H9 (cell line): ENCODE results near the gene KRTAP12-4. TPM values are rescaled to one million over a fixed set of nuclear protein-coding genes. Genes with fewer than 3 reads are reported as not detected.
A peak's percentile ranks its signal among the peaks of the same experiment; 100 is the strongest.

Experiments
- DNase-seq: peaks from one replicate; pipeline ENCODE4 v3.0.0-alpha.2; 2017
- H2AFZ ChIP-seq: one replicate; pipeline ENCODE4 v1.6.1; 2013; ENCODE audit warnings: mild to moderate bottlenecking, low read length, control low read depth, moderate library complexity
- H2AK5ac ChIP-seq: 2 replicates; pipeline ENCODE4 v1.6.1; 2013; ENCODE audit warnings: low read length, control low read depth, mixed read lengths; ENCODE audit not compliant: insufficient read length
- H2BK120ac ChIP-seq: one replicate; pipeline ENCODE4 v1.6.1; 2013; ENCODE audit warnings: low read depth, mild to moderate bottlenecking, low read length, control low read depth, inconsistent platforms; ENCODE audit not compliant: poor library complexity, severe bottlenecking
- H2BK12ac ChIP-seq: 2 replicates; pipeline ENCODE4 v1.6.1; 2013; ENCODE audit warnings: low read length, control low read depth, mixed read lengths, low read depth; ENCODE audit not compliant: insufficient read length
- H2BK15ac ChIP-seq: 2 replicates; pipeline ENCODE4 v1.6.1; 2013; ENCODE audit warnings: low read depth, low read length, control low read depth
- H2BK20ac ChIP-seq: one replicate; pipeline ENCODE4 v1.6.1; 2013; ENCODE audit warnings: low read depth, mild to moderate bottlenecking, low read length, control low read depth, inconsistent platforms; ENCODE audit not compliant: poor library complexity, severe bottlenecking
- H2BK5ac ChIP-seq: 2 replicates; pipeline ENCODE4 v1.6.1; 2013; ENCODE audit warnings: low read length, control low read depth, mixed read lengths; ENCODE audit not compliant: insufficient read length
- H3K14ac ChIP-seq: 2 replicates; pipeline ENCODE4 v1.6.1; 2013; ENCODE audit warnings: low read length, control low read depth; ENCODE audit not compliant: insufficient read depth
- H3K18ac ChIP-seq: 2 replicates; pipeline ENCODE4 v1.6.1; 2013; ENCODE audit warnings: low read depth, mild to moderate bottlenecking, mixed read lengths, low read length, control low read depth; ENCODE audit not compliant: insufficient read length
- H3K23ac ChIP-seq: 2 replicates; pipeline ENCODE4 v1.6.1; 2013; ENCODE audit warnings: low read length, control low read depth, mixed read lengths, low read depth; ENCODE audit not compliant: insufficient read length
- H3K23me2 ChIP-seq: 2 replicates; pipeline ENCODE4 v1.6.1; 2013; ENCODE audit warnings: low read depth, mild to moderate bottlenecking, mixed read lengths, low read length, control low read depth; ENCODE audit not compliant: insufficient read length, poor library complexity, severe bottlenecking
- H3K27ac ChIP-seq: 2 replicates; pipeline ENCODE4 v1.5.1; 2013; ENCODE audit warnings: low read length, control low read depth, mixed read lengths, low read depth; ENCODE audit not compliant: insufficient read length
- H3K27me3 ChIP-seq: 2 replicates; pipeline ENCODE4 v1.6.1; 2013; ENCODE audit warnings: low read length, control low read depth, inconsistent platforms; ENCODE audit not compliant: insufficient read depth
- H3K4ac ChIP-seq: 2 replicates; pipeline ENCODE4 v1.6.1; 2013; ENCODE audit warnings: low read depth, mild to moderate bottlenecking, control low read depth, inconsistent platforms, low read length, moderate library complexity
- H3K4me1 ChIP-seq: 2 replicates; pipeline ENCODE4 v1.6.1; 2013; ENCODE audit warnings: low read length, control low read depth, inconsistent platforms; ENCODE audit not compliant: insufficient read depth
- H3K4me2 ChIP-seq: 2 replicates; pipeline ENCODE4 v1.6.1; 2013; ENCODE audit warnings: low read length, control low read depth, mixed read lengths; ENCODE audit not compliant: insufficient read length, insufficient read depth
- H3K56ac ChIP-seq: 2 replicates; pipeline ENCODE4 v1.6.1; 2013; ENCODE audit warnings: low read depth, mild to moderate bottlenecking, mixed read lengths, low read length, control low read depth; ENCODE audit not compliant: insufficient read length
- H3K79me1 ChIP-seq: 2 replicates; pipeline ENCODE4 v1.6.1; 2013; ENCODE audit warnings: low read depth, mild to moderate bottlenecking, moderate library complexity, low read length, control low read depth, inconsistent platforms; ENCODE audit not compliant: insufficient read depth, poor library complexity, severe bottlenecking
- H3K79me2 ChIP-seq: 2 replicates; pipeline ENCODE4 v1.6.1; 2013; ENCODE audit warnings: low read length, control low read depth, inconsistent platforms; ENCODE audit not compliant: insufficient read depth
- H3K9ac ChIP-seq: 2 replicates; pipeline ENCODE4 v1.6.1; 2013; ENCODE audit warnings: low read length, control low read depth, mixed read lengths; ENCODE audit not compliant: insufficient read length; ENCODE audit errors: extremely low read depth
- H3K9me3 ChIP-seq: one replicate; pipeline ENCODE4 v1.6.1; 2013; ENCODE audit warnings: low read depth, low read length, inconsistent platforms; ENCODE audit not compliant: control insufficient read depth
- H3T11ph ChIP-seq: one replicate; pipeline ENCODE4 v1.6.1; 2013; ENCODE audit warnings: mild to moderate bottlenecking, low read length, control low read depth, inconsistent platforms
- H4K20me1 ChIP-seq: one replicate; pipeline ENCODE4 v1.6.1; 2013; ENCODE audit not compliant: control insufficient read depth, insufficient read length, insufficient read depth
- H4K5ac ChIP-seq: 2 replicates; pipeline ENCODE4 v1.6.1; 2013; ENCODE audit warnings: low read depth, mild to moderate bottlenecking, mixed read lengths, low read length, control low read depth; ENCODE audit not compliant: insufficient read length
- H4K8ac ChIP-seq: replicated peaks from 2 replicates; pipeline ENCODE4 v1.6.1; 2013; ENCODE audit warnings: low read length, control low read depth, mixed read lengths, low read depth; ENCODE audit not compliant: insufficient read length
- H4K91ac ChIP-seq: 2 replicates; pipeline ENCODE4 v1.6.1; 2013; ENCODE audit warnings: low read depth, mild to moderate bottlenecking, moderate library complexity, mixed read lengths, low read length, control low read depth; ENCODE audit not compliant: insufficient read length
- H3K27ac Mint-ChIP-seq, 3 experiments: 2 replicates in 2 of 3; 3 replicates in 1 of 3; pipeline ENCODE4 v1.8.0; 2020 to 2021; ENCODE audit warnings: mixed read lengths in 3 of 3, mild to moderate bottlenecking in 1 of 3, moderate library complexity in 1 of 3
- H3K27me3 Mint-ChIP-seq: 2 replicates; pipeline ENCODE4 v1.8.0; 2021; ENCODE audit warnings: low read depth, mild to moderate bottlenecking, moderate library complexity, mixed read lengths
- H3K36me3 Mint-ChIP-seq, 3 experiments: 2 replicates in 2 of 3; 3 replicates in 1 of 3; pipeline ENCODE4 v1.8.0; 2020 to 2021; ENCODE audit warnings: low read depth in 3 of 3, mixed read lengths in 3 of 3; ENCODE audit not compliant: insufficient read depth in 1 of 3
- H3K4me1 Mint-ChIP-seq, 2 experiments: 2 replicates each; pipeline ENCODE4 v1.8.0; 2020; ENCODE audit warnings: mixed read lengths in 2 of 2
- H3K4me3 Mint-ChIP-seq, 2 experiments: 2 replicates in 1 of 2; 3 replicates in 1 of 2; pipeline ENCODE4 v1.8.0; 2020 to 2021; ENCODE audit warnings: mild to moderate bottlenecking in 2 of 2, mixed read lengths in 2 of 2, moderate library complexity in 1 of 2
- H3K9me3 Mint-ChIP-seq, 2 experiments: 2 replicates in 1 of 2; 3 replicates in 1 of 2; pipeline ENCODE4 v1.8.0; 2020; ENCODE audit warnings: mild to moderate bottlenecking in 2 of 2, mixed read lengths in 2 of 2, moderate library complexity in 1 of 2
- WGBS: extraction: QIAGEN DNeasy Blood & Tissue Kit; methylation state at CpG from one replicate; pipeline ENCODE4 v1.1.7; 2013; ENCODE audit warnings: missing lambda C conversion rate, low lambda C conversion rate, mixed read lengths; ENCODE audit not compliant: insufficient read length; ENCODE audit errors: extremely low coverage; 5-methylcytosine and 5-hydroxymethylcytosine counted together
- total RNA-seq: library from RNA; stranded (reverse); gene quantifications from 2 replicates; pipeline ENCODE4 v1.2.1, GENCODE V29; 2021
- TF ChIP-seq, protein P1 (sequence below): fragments of 200-600 bp; sonication (generic); conservative IDR thresholded peaks from 3 replicates; pipeline ENCODE4 v1.8.0; 2021; ENCODE audit warnings: antibody characterized with exemption, mild to moderate bottlenecking

KRTAP12-4 gene
- total RNA-seq, 1 experiment from 2014 or later, result not detected

DNA sequence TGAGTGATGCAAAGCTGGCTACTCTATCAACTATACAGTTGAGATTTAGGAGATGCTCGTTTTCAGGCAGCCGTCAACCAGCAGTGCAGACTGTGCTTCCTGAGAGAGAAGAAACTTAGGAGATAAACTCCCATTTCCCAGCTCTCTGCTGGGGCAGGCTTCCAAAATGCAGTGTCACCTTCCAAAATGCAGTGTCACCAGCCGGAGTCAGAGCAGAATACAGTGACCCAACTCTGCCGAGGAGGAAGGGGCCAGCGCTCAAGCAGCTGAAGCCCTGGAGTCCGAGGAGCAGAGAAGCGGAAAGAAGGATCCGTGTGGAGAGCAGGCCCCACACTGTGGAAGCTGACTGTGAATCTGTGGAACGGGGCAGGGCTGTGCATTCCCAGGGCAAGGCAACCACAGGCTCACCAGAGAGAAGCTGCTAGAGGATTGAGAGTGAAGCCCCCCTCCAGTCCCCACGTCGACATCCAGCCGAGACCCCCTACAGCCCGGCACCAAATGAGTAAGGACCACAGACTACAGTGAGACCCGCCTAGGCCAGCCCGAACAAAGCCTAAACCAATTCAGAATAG lies 28.2 kb upstream of the KRTAP12-4 start:
- H2BK120ac ChIP-seq, result no peak overlapping the region
- no peaks in the 10 kb centered on the region for H3K27me3 ChIP-seq
- H3K18ac ChIP-seq, result no peak overlapping the region
- no peaks in the 10 kb centered on the region for H3K79me2 ChIP-seq
- Mint-ChIP-seq H3K4me1 (peaks cover 25 to 29% of the 10 kb centered on the region in 2 experiments), H3K4me3 (no peak overlapping the region; a peak in 1 of 5 replicates), H3K36me3 (no peaks in the 10 kb centered on the region), H3K27ac (no peak overlapping the region; a peak in 1 of 7 replicates), H3K27me3 (peaks cover 30% of the 10 kb centered on the region), H3K9me3 (peaks cover 0 to 4% of the 10 kb centered on the region in 2 experiments; a peak in 2 of 5 replicates)
- H3T11ph ChIP-seq, result no peak overlapping the region
- no peaks in the 10 kb centered on the region for H3K9me3 ChIP-seq
- no peak overlapping the region for H3K27ac ChIP-seq
- no peak overlapping the region for H2AK5ac ChIP-seq
- no peaks in the 10 kb centered on the region for H3K79me1 ChIP-seq
- no peak overlapping the region for H3K56ac ChIP-seq
- no peak overlapping the region for H2BK12ac ChIP-seq
- no peak overlapping the region for H3K4me2 ChIP-seq
- H3K4me1 ChIP-seq, result peaks cover 5% of the 10 kb centered on the region; the same call in 1 of the 2 replicates
- no peak overlapping the region for H2BK20ac ChIP-seq
- H3K14ac ChIP-seq, result no peak overlapping the region
- TF ChIP-seq, protein P1, sequence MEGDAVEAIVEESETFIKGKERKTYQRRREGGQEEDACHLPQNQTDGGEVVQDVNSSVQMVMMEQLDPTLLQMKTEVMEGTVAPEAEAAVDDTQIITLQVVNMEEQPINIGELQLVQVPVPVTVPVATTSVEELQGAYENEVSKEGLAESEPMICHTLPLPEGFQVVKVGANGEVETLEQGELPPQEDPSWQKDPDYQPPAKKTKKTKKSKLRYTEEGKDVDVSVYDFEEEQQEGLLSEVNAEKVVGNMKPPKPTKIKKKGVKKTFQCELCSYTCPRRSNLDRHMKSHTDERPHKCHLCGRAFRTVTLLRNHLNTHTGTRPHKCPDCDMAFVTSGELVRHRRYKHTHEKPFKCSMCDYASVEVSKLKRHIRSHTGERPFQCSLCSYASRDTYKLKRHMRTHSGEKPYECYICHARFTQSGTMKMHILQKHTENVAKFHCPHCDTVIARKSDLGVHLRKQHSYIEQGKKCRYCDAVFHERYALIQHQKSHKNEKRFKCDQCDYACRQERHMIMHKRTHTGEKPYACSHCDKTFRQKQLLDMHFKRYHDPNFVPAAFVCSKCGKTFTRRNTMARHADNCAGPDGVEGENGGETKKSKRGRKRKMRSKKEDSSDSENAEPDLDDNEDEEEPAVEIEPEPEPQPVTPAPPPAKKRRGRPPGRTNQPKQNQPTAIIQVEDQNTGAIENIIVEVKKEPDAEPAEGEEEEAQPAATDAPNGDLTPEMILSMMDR, result no peak
- no peaks in the 10 kb centered on the region for H3K23me2 ChIP-seq
- H3K9ac ChIP-seq, result no peak overlapping the region
- H4K20me1 ChIP-seq, result no peaks in the 10 kb centered on the region
- no peak overlapping the region for H2AFZ ChIP-seq
- no peak overlapping the region for H4K5ac ChIP-seq
- peak; percentile 24 for DNase-seq
- H4K8ac ChIP-seq, result no peak overlapping the region
- WGBS, result no CpG with 5 or more reads among the region's 15 CpGs
- no peak overlapping the region for H2BK15ac ChIP-seq
- no peak overlapping the region for H3K4ac ChIP-seq
- no peak overlapping the region for H2BK5ac ChIP-seq
- no peak overlapping the region for H4K91ac ChIP-seq
- H3K23ac ChIP-seq, result no peak overlapping the region
